OCI-LY7 (cell line): ENCODE measurements around the gene BCL2L11. TPM values are rescaled to one million over a fixed set of nuclear protein-coding genes. Genes with fewer than 3 reads are reported as not detected.
A peak's percentile ranks its signal among the peaks of the same experiment; 100 is the strongest.

Experiments
- BruUV-seq: library from RNA; stranded (reverse); fragments of 400-500 nt; replicated peaks from 2 replicates; lab custom pipeline; 2021; lab: Mats Ljungman, UMichigan
- CTCF ChIA-PET: fragments of 300-600 bp; sonication (Branson Sonifier 250); formaldehyde crosslinking; loops from one replicate; lab custom pipeline; 2022; ENCODE audit warnings: antibody characterized with exemption; ENCODE audit not compliant: unreplicated experiment; lab: Charles Lee
- POLR2A ChIA-PET: fragments of 300-600 bp; sonication (Branson Sonifier 250); formaldehyde crosslinking; loops from one replicate; lab custom pipeline; 2022; ENCODE audit warnings: antibody characterized with exemption; lab: Charles Lee
- DNase-seq: peaks from one replicate; pipeline ENCODE4 v3.0.0-alpha.2; 2015; ENCODE audit warnings: low spot score
- H2AFZ ChIP-seq: fragments of 200-600 bp; sonication (generic), shearing (Covaris generic); 2 replicates; pipeline ENCODE4 v1.6.1; 2014; ENCODE audit warnings: mild to moderate bottlenecking, antibody characterized with exemption, low read length, moderate library complexity
- H3K27ac ChIP-seq: fragments of 200-600 bp; sonication (generic); 2 replicates; pipeline ENCODE4 v1.5.1; 2014; ENCODE audit warnings: mixed run types, low read depth, mild to moderate bottlenecking, moderate library complexity, low read length, inconsistent platforms; ENCODE audit not compliant: poor library complexity, severe bottlenecking
- H3K36me3 ChIP-seq: fragments of 200-600 bp; sonication (generic); 2 replicates; pipeline ENCODE4 v1.6.1; 2014; ENCODE audit warnings: mild to moderate bottlenecking, antibody characterized with exemption, low read length, moderate library complexity, mixed read lengths; ENCODE audit not compliant: insufficient read depth
- H3K4me1 ChIP-seq: fragments of 200-600 bp; sonication (generic); 2 replicates; pipeline ENCODE4 v1.5.1; 2014; ENCODE audit warnings: mild to moderate bottlenecking, low read length; ENCODE audit not compliant: insufficient read depth, poor library complexity, severe bottlenecking
- H3K4me2 ChIP-seq: fragments of 200-600 bp; sonication (generic); 2 replicates; pipeline ENCODE4 v1.6.1; 2014; ENCODE audit warnings: mild to moderate bottlenecking, low read length
- H3K4me3 ChIP-seq: fragments of 200-600 bp; sonication (generic); 2 replicates; pipeline ENCODE4 v1.5.1; 2014; ENCODE audit warnings: mild to moderate bottlenecking, low read depth, low read length; ENCODE audit not compliant: poor library complexity, severe bottlenecking
- H3K79me2 ChIP-seq: fragments of 200-600 bp; sonication (generic); 2 replicates; pipeline ENCODE4 v1.6.1; 2016; ENCODE audit warnings: low read depth, mild to moderate bottlenecking, low read length, moderate library complexity, mixed read lengths; ENCODE audit not compliant: insufficient read depth
- H3K9me2 ChIP-seq: fragments of 200-600 bp; sonication (generic); 2 replicates; pipeline ENCODE4 v1.6.1; 2016; ENCODE audit warnings: mild to moderate bottlenecking, low read length, mixed read lengths; ENCODE audit not compliant: insufficient read depth
- H3K9me3 ChIP-seq: fragments of 200-600 bp; sonication (generic); 2 replicates; pipeline ENCODE4 v1.6.1; 2014; ENCODE audit warnings: mild to moderate bottlenecking, mixed run types, low read length, mixed read lengths
- H4K20me1 ChIP-seq: fragments of 200-600 bp; sonication (generic); 2 replicates; pipeline ENCODE4 v1.6.1; 2014; ENCODE audit warnings: mild to moderate bottlenecking, antibody characterized with exemption, low read length, moderate library complexity, mixed read lengths; ENCODE audit not compliant: insufficient read depth
- CTCF ChIP-seq: fragments of 200-600 bp; sonication (generic); conservative IDR thresholded peaks from 2 replicates; pipeline ENCODE4 v1.5.1; 2014; ENCODE audit warnings: mild to moderate bottlenecking, antibody characterized with exemption, low read length, moderate library complexity, mixed read lengths
- EZH2phosphoT487 ChIP-seq: fragments of 200-600 bp; sonication (generic); IDR thresholded peaks from 2 replicates; pipeline ENCODE4 v1.6.1; 2018; ENCODE audit warnings: low read depth, borderline replicate concordance, mild to moderate bottlenecking, mixed run types, antibody characterized with exemption, low read length, moderate library complexity, mixed read lengths
- intact Hi-C: fragments of 100-400 bp; cut with micrococcal nuclease; formaldehyde crosslinking; loops from one replicate; pipeline ENCODE4 v1.10.0; 2022; ENCODE audit not compliant: unreplicated experiment
- total RNA-seq, 2 experiments: library from RNA; depleted of rRNA in 1 of 2; stranded (reverse); fragments of >200 nt in 1 of 2; shearing (Covaris generic) in 1 of 2; gene quantifications; 2 replicates each; pipeline ENCODE4 v1.2.3, GENCODE V29; 2014 to 2022

Gene BCL2L11
- total RNA-seq, 2 experiments from 2014 or later: 16.0 to 20.3 TPM

GRCh38 chr2:111166115-111166514, 45.4 kb downstream of the BCL2L11 start:
- no peak overlapping the region for H3K27ac ChIP-seq
- ChIA-PET CTCF (no interaction called here), POLR2A (no interaction called here)
- TF ChIP-seq EZH2phosphoT487 (no peak), CTCF (no peak)
- BruUV-seq: TSS peak; percentile 6
- no peaks in the 10 kb centered on the region for H3K9me2 ChIP-seq
- no peak overlapping the region for H2AFZ ChIP-seq
- H3K9me3 ChIP-seq: no peaks in the 10 kb centered on the region
- H3K36me3 ChIP-seq: peaks cover 67% of the 10 kb centered on the region
- H3K79me2 ChIP-seq: peaks cover 3% of the 10 kb centered on the region; the same call in 1 of the 2 replicates
- DNase-seq: no peak
- no peaks in the 10 kb centered on the region for H4K20me1 ChIP-seq
- intact Hi-C loops: loop anchor here (5.0 kb wide), 1 partner anchor 36 kb away; no protein-coding TSS in a partner anchor
- no peak overlapping the region for H3K4me3 ChIP-seq
- no peak overlapping the region for H3K4me2 ChIP-seq
- peaks cover 22% of the 10 kb centered on the region for H3K4me1 ChIP-seq

- intact Hi-C loops: loop anchor here (5.0 kb wide), 1 partner anchor 35 kb away; no protein-coding TSS in a partner anchor
- ChIA-PET CTCF (no interaction called here), POLR2A (interaction anchor here (0.6 kb wide), 1 partner anchor 21 kb away, joined by 4 read pairs; no protein-coding TSS in a partner anchor)
- DNase-seq: peak; percentile 46
- Histone ChIP-seq H4K20me1 (no peaks in the 10 kb centered on the region), H3K4me2 (peak overlapping the region; percentile 22; the same call in 1 of the 2 replicates), H3K79me2 (no peaks in the 10 kb centered on the region), H3K9me3 (no peaks in the 10 kb centered on the region), H3K9me2 (no peaks in the 10 kb centered on the region), H3K36me3 (peaks cover 56% of the 10 kb centered on the region), H3K27ac (no peak overlapping the region), H3K4me3 (no peak overlapping the region), H2AFZ (no peak overlapping the region), H3K4me1 (peaks cover 22% of the 10 kb centered on the region)
- TF ChIP-seq EZH2phosphoT487: no peak
- TF ChIP-seq CTCF: no peak
- BruUV-seq: no TSS peak
Observed at GRCh38 chr2:111167076-111167862, 46.6 kb downstream of the BCL2L11 start.

- intact Hi-C loops: loop anchor here (5.0 kb wide), 1 partner anchor 34 kb away; no protein-coding TSS in a partner anchor
- ChIA-PET POLR2A (interaction anchor here (0.6 kb wide), 1 partner anchor 21 kb away, joined by 4 read pairs; no protein-coding TSS in a partner anchor), CTCF (no interaction called here)
- H4K20me1 ChIP-seq: no peaks in the 10 kb centered on the region
- H3K4me1 ChIP-seq: peaks cover 22% of the 10 kb centered on the region
- TF ChIP-seq EZH2phosphoT487 (no peak), CTCF (no peak)
- no peak overlapping the region for H3K27ac ChIP-seq
- H3K4me2 ChIP-seq: peak overlapping the region; percentile 22; the same call in 1 of the 2 replicates
- no peak for DNase-seq
- no TSS peak for BruUV-seq
- no peak overlapping the region for H2AFZ ChIP-seq
- H3K9me2 ChIP-seq: no peaks in the 10 kb centered on the region
- peaks cover 50% of the 10 kb centered on the region for H3K36me3 ChIP-seq
- no peaks in the 10 kb centered on the region for H3K9me3 ChIP-seq
- H3K79me2 ChIP-seq: no peaks in the 10 kb centered on the region
- no peak overlapping the region for H3K4me3 ChIP-seq
Observed at GRCh38 chr2:111167863-111168162, 47.1 kb downstream of the BCL2L11 start.
